DLD1 (cell line): ENCODE data around the gene KLF7.

Experiments
- in situ Hi-C: cut with HindIII; loops from 2 replicates; pipeline ENCODE4 v1.10.0; 2017; ENCODE audit warnings: low sequenced_read_pairs

The KLF7 gene

GRCh38 chr2:207071820-207072219 lies 93.9 kb downstream of the KLF7 start:
- in situ Hi-C loops: no loop called here

- in situ Hi-C loops: no loop called here
These were observed 98.3 kb downstream of the KLF7 start for GRCh38 chr2:207067473-207067872.

- in situ Hi-C loops: no loop called here
These were observed 98.8 kb downstream of the KLF7 start for GRCh38 chr2:207066791-207067460.

- in situ Hi-C loops: no loop called here
These were observed 99.6 kb downstream of the KLF7 start for GRCh38 chr2:207066166-207066565.

- in situ Hi-C loops: no loop called here
These were observed 101.5 kb downstream of the KLF7 start for GRCh38 chr2:207064128-207064690.

- in situ Hi-C loops: no loop called here
These were observed 104.6 kb downstream of the KLF7 start for GRCh38 chr2:207061181-207061580.

- in situ Hi-C loops: no loop called here
These were observed 110.5 kb downstream of the KLF7 start for GRCh38 chr2:207055257-207055656.

GRCh38 chr2:207054521-207054920 lies 111.2 kb downstream of the KLF7 start:
- in situ Hi-C loops: no loop called here

- in situ Hi-C loops: no loop called here
These were observed 114.3 kb downstream of the KLF7 start for GRCh38 chr2:207051385-207051965.

GRCh38 chr2:207049122-207049521 lies 116.6 kb downstream of the KLF7 start:
- in situ Hi-C loops: no loop called here

- in situ Hi-C loops: no loop called here
These were observed 117.3 kb downstream of the KLF7 start for GRCh38 chr2:207048416-207048815.

- in situ Hi-C loops: no loop called here
These were observed 119.0 kb downstream of the KLF7 start for GRCh38 chr2:207046724-207047123.

- in situ Hi-C loops: no loop called here
These were observed 120.2 kb downstream of the KLF7 start for GRCh38 chr2:207045531-207045930.

GRCh38 chr2:207044379-207045362 lies 121.1 kb downstream of the KLF7 start:
- in situ Hi-C loops: no loop called here

GRCh38 chr2:207042841-207043240 lies 122.9 kb downstream of the KLF7 start:
- in situ Hi-C loops: no loop called here

- in situ Hi-C loops: no loop called here
These were observed 123.8 kb downstream of the KLF7 start for GRCh38 chr2:207041786-207042554.

- in situ Hi-C loops: no loop called here
These were observed 124.5 kb downstream of the KLF7 start for GRCh38 chr2:207041279-207041678.

GRCh38 chr2:207040696-207041095 lies 125.1 kb downstream of the KLF7 start:
- in situ Hi-C loops: no loop called here

- in situ Hi-C loops: no loop called here
These were observed 126.5 kb downstream of the KLF7 start for GRCh38 chr2:207039225-207039624.

GRCh38 chr2:207038299-207038698 lies 127.4 kb downstream of the KLF7 start:
- in situ Hi-C loops: no loop called here

GRCh38 chr2:207037896-207038295 lies 127.9 kb downstream of the KLF7 start:
- in situ Hi-C loops: no loop called here
